IMR-90 (cell line): ENCODE results near the gene ZNF407. TPM values are rescaled to one million over a fixed set of nuclear protein-coding genes. Genes with fewer than 3 reads are reported as not detected.

Source experiments
- ATAC-seq: fragments of 200-7000 bp; cut with Tn5 transposase; 2 replicates; pipeline ENCODE4 v1.9.1; 2020; ENCODE audit warnings: low read depth, mild to moderate bottlenecking, moderate library complexity
- BruUV-seq: library from RNA; stranded (reverse); fragments of 400-500 nt; replicated peaks from 2 replicates; lab custom pipeline; 2021; lab: Mats Ljungman, UMichigan
- CTCF ChIA-PET: fragments of 300-600 bp; formaldehyde crosslinking; extraction: SDS; loops from one replicate; lab custom pipeline; 2021; ENCODE audit warnings: antibody characterized with exemption; lab: Yijun Ruan, JAX
- POLR2A ChIA-PET: fragments of 300-600 bp; sonication (Branson Sonifier 250); formaldehyde crosslinking; loops from one replicate; lab custom pipeline; 2022; ENCODE audit warnings: antibody characterized with exemption; ENCODE audit not compliant: unreplicated experiment; lab: Charles Lee
- DNase-seq: peaks from one replicate; pipeline ENCODE4 v3.0.0; 2013
- H2AFZ ChIP-seq: replicated peaks from 2 replicates; pipeline ENCODE3; 2013; ENCODE audit warnings: low read length, mild to moderate bottlenecking; ENCODE audit not compliant: poor library complexity
- H2AK5ac ChIP-seq: 2 replicates; pipeline ENCODE4 v1.6.1; 2013; ENCODE audit warnings: low read depth, low read length, inconsistent platforms
- H2AK9ac ChIP-seq: replicated peaks from 2 replicates; pipeline ENCODE3; 2013; ENCODE audit warnings: mild to moderate bottlenecking, low read depth, low read length, moderate library complexity; ENCODE audit not compliant: poor library complexity
- H2BK120ac ChIP-seq: 2 replicates; pipeline ENCODE4 v1.6.1; 2013; ENCODE audit warnings: low read depth, low read length, inconsistent platforms
- H2BK15ac ChIP-seq: 3 replicates; pipeline ENCODE4 v1.6.1; 2013; ENCODE audit warnings: low read depth, low read length, inconsistent platforms
- H2BK20ac ChIP-seq: 2 replicates; pipeline ENCODE4 v1.6.1; 2013; ENCODE audit warnings: low read depth, mild to moderate bottlenecking, inconsistent platforms, low read length, moderate library complexity
- H2BK5ac ChIP-seq: 2 replicates; pipeline ENCODE4 v1.6.1; 2013; ENCODE audit warnings: mild to moderate bottlenecking, low read depth, low read length, inconsistent platforms; ENCODE audit not compliant: poor library complexity, severe bottlenecking
- H3K14ac ChIP-seq: replicated peaks from 2 replicates; pipeline ENCODE4 v1.6.1; 2013; ENCODE audit warnings: low read depth, low read length, inconsistent platforms
- H3K18ac ChIP-seq: 2 replicates; pipeline ENCODE4 v1.6.1; 2013; ENCODE audit warnings: low read depth, low read length, control low read depth
- H3K23ac ChIP-seq: 2 replicates; pipeline ENCODE4 v1.6.1; 2013; ENCODE audit warnings: low read depth, low read length, inconsistent platforms
- H3K27ac ChIP-seq: 2 replicates; pipeline ENCODE4 v1.5.1; 2013; ENCODE audit warnings: mild to moderate bottlenecking, control low read depth, low read length; ENCODE audit not compliant: insufficient read depth
- H3K27me3 ChIP-seq: 2 replicates; pipeline ENCODE4 v1.6.1; 2013; ENCODE audit warnings: low read length; ENCODE audit not compliant: control insufficient read depth, insufficient read depth
- H3K36me3 ChIP-seq: 2 replicates; pipeline ENCODE4 v1.6.1; 2013; ENCODE audit warnings: low read length, mixed read lengths; ENCODE audit not compliant: control insufficient read depth, insufficient read depth
- H3K4ac ChIP-seq: 2 replicates; pipeline ENCODE4 v1.6.1; 2013; ENCODE audit warnings: low read depth, low read length, inconsistent platforms
- H3K4me1 ChIP-seq: 2 replicates; pipeline ENCODE4 v1.6.1; 2013; ENCODE audit warnings: low read length, mixed read lengths; ENCODE audit not compliant: control insufficient read depth, insufficient read depth
- H3K4me2 ChIP-seq: 2 replicates; pipeline ENCODE4 v1.6.1; 2013; ENCODE audit warnings: low read depth, mild to moderate bottlenecking, control low read depth, low read length, moderate library complexity
- H3K4me3 ChIP-seq: 2 replicates; pipeline ENCODE4 v1.5.1; 2013; ENCODE audit warnings: low read depth, mild to moderate bottlenecking, control low read depth, low read length, moderate library complexity; ENCODE audit not compliant: insufficient read depth
- H3K56ac ChIP-seq: 2 replicates; pipeline ENCODE4 v1.6.1; 2013; ENCODE audit warnings: low read length, inconsistent platforms; ENCODE audit not compliant: insufficient read depth; ENCODE audit errors: extremely low read depth
- H3K79me1 ChIP-seq, 2 experiments: 2 replicates each; pipeline ENCODE4 v1.6.1; 2013; ENCODE audit warnings: low read length in 2 of 2, inconsistent platforms in 1 of 2, low read depth in 1 of 2
- H3K9ac ChIP-seq: 2 replicates; pipeline ENCODE4 v1.6.1; 2013; ENCODE audit warnings: low read depth, low read length, control low read depth
- H3K9me1 ChIP-seq: 2 replicates; pipeline ENCODE4 v1.6.1; 2013; ENCODE audit warnings: low read length, inconsistent platforms; ENCODE audit not compliant: insufficient read depth
- H3K9me3 ChIP-seq: 2 replicates; pipeline ENCODE4 v1.6.1; 2013; ENCODE audit warnings: low read length; ENCODE audit not compliant: control insufficient read depth, insufficient read depth
- H4K20me1 ChIP-seq: 2 replicates; pipeline ENCODE4 v1.6.1; 2013; ENCODE audit warnings: low read length, inconsistent platforms; ENCODE audit not compliant: insufficient read depth
- H4K5ac ChIP-seq: 2 replicates; pipeline ENCODE4 v1.6.1; 2013; ENCODE audit warnings: mild to moderate bottlenecking, low read depth, low read length, control low read depth
- H4K8ac ChIP-seq, 2 experiments: 2 replicates each; pipeline ENCODE4 v1.6.1; 2013; ENCODE audit warnings: low read depth in 2 of 2, low read length in 2 of 2, control low read depth in 1 of 2, inconsistent platforms in 1 of 2
- H4K91ac ChIP-seq: 2 replicates; pipeline ENCODE4 v1.6.1; 2013; ENCODE audit warnings: low read depth, low read length, inconsistent platforms; ENCODE audit not compliant: insufficient read depth
- BHLHE40 ChIP-seq: fragments of 150-350 bp; IDR thresholded peaks from 2 replicates; pipeline ENCODE4 v1.6.1; 2016; ENCODE audit warnings: mild to moderate bottlenecking, low read depth, low read length
- CEBPB ChIP-seq: IDR thresholded peaks from 2 replicates; pipeline ENCODE4 v1.6.1; 2012; ENCODE audit warnings: low read depth, low read length, improper control_type of control experiment
- CHD1 ChIP-seq: IDR thresholded peaks from 2 replicates; pipeline ENCODE4 v1.6.1; 2012; ENCODE audit warnings: low read depth, low read length, improper control_type of control experiment
- CTCF ChIP-seq: conservative IDR thresholded peaks from 2 replicates; pipeline ENCODE4 v1.5.1; 2012; ENCODE audit warnings: mild to moderate bottlenecking, low read depth, low read length, improper control_type of control experiment
- ELK1 ChIP-seq: fragments of 150-350 bp; IDR thresholded peaks from 2 replicates; pipeline ENCODE4 v1.6.1; 2016; ENCODE audit warnings: low read depth, mild to moderate bottlenecking, low read length, moderate library complexity, borderline replicate concordance
- FOS ChIP-seq: fragments of 150-350 bp; IDR thresholded peaks from 2 replicates; pipeline ENCODE4 v1.6.1; 2016; ENCODE audit warnings: low read depth, low read length
- MAFK ChIP-seq: IDR thresholded peaks from 2 replicates; pipeline ENCODE4 v1.6.1; 2012; ENCODE audit warnings: low read depth, low read length, improper control_type of control experiment
- MAZ ChIP-seq: IDR thresholded peaks from 2 replicates; pipeline ENCODE4 v1.6.1; 2012; ENCODE audit warnings: low read depth, mild to moderate bottlenecking, low read length, improper control_type of control experiment, moderate library complexity, borderline replicate concordance
- MXI1 ChIP-seq: IDR thresholded peaks from 2 replicates; pipeline ENCODE4 v1.6.1; 2012; ENCODE audit warnings: low read depth, mild to moderate bottlenecking, low read length, moderate library complexity, borderline replicate concordance
- NFE2L2 ChIP-seq: fragments of 150-350 bp; IDR thresholded peaks from 2 replicates; pipeline ENCODE4 v1.6.1; 2016; ENCODE audit warnings: low read depth, mild to moderate bottlenecking, low read length
- POLR2A ChIP-seq: IDR thresholded peaks from 2 replicates; pipeline ENCODE4 v1.6.1; 2012; ENCODE audit warnings: mild to moderate bottlenecking, low read depth, low read length
- RAD21 ChIP-seq: IDR thresholded peaks from 2 replicates; pipeline ENCODE4 v1.6.1; 2012; ENCODE audit warnings: low read length, improper control_type of control experiment
- RCOR1 ChIP-seq: IDR thresholded peaks from 2 replicates; pipeline ENCODE4 v1.6.1; 2012; ENCODE audit warnings: mild to moderate bottlenecking, low read length, improper control_type of control experiment; ENCODE audit not compliant: insufficient replicate concordance
- RFX5 ChIP-seq: IDR thresholded peaks from 2 replicates; pipeline ENCODE4 v1.8.0; 2012; ENCODE audit warnings: low read depth, mild to moderate bottlenecking, low read length, moderate library complexity
- SMC3 ChIP-seq: fragments of 150-350 bp; IDR thresholded peaks from 2 replicates; pipeline ENCODE4 v1.6.1; 2016; ENCODE audit warnings: low read depth, mild to moderate bottlenecking, antibody characterized with exemption, low read length, moderate library complexity
- USF2 ChIP-seq: fragments of 150-350 bp; IDR thresholded peaks from 2 replicates; pipeline ENCODE4 v1.6.1; 2017; ENCODE audit warnings: mild to moderate bottlenecking, antibody characterized with exemption, low read length, low read depth
- WGBS, 2 experiments: methylation state at CpG; one replicate each; pipeline versions ENCODE4 v1.1.5 to v1.1.7; 2013; ENCODE audit warnings: missing lambda C conversion rate in 2 of 2; ENCODE audit not compliant: insufficient read length in 1 of 2; ENCODE audit errors: extremely low coverage in 2 of 2; 5-methylcytosine and 5-hydroxymethylcytosine counted together
- dilution Hi-C: fragments of 300-500 bp; cut with HindIII; formaldehyde crosslinking; loops from one replicate; pipeline ENCODE4 v1.14.3; 2018; ENCODE audit warnings: low sequenced_read_pairs; ENCODE audit not compliant: unreplicated experiment
- in situ Hi-C: fragments of 300-500 bp; cut with MboI; formaldehyde crosslinking; loops from 3 replicates; pipeline ENCODE4 v1.14.3; 2019; ENCODE audit warnings: low sequenced_read_pairs, inconsistent platforms, mixed read lengths
- intact Hi-C: fragments of 100-400 bp; cut with micrococcal nuclease; formaldehyde crosslinking; loops from 2 replicates; pipeline ENCODE4 v1.10.0; 2022
- polyA plus RNA-seq, 3 experiments: library from polyadenylated mRNA; depleted of rRNA; stranded (reverse); fragments of >200 nt; gene quantifications; 2 replicates each; pipeline ENCODE4 v1.2.3, GENCODE V29; 2012; ENCODE audit warnings: low replicate concordance in 1 of 3
- total RNA-seq: library from RNA; depleted of rRNA; stranded (reverse); fragments of >200 nt; gene quantifications from 2 replicates; pipeline ENCODE4 v1.2.3, GENCODE V29; 2012

The ZNF407 gene
- total and polyA plus RNA-seq, 2 of the 4 experiments (the other 2 are of a cell fraction) = 3.1 to 20.1 TPM

GRCh38 chr18:74589811-74590210 lies 7.9 kb upstream of the ZNF407 start:
- no peak overlapping the region for H2AK9ac ChIP-seq
- H3K4me2 ChIP-seq = no peak overlapping the region
- dilution Hi-C loops (no loop called here), intact Hi-C loops (no loop called here), in situ Hi-C loops (no loop called here)
- H2BK15ac ChIP-seq = no peak overlapping the region
- H3K9ac ChIP-seq = no peak overlapping the region
- TF ChIP-seq USF2 (no peak), BHLHE40 (no peak), ELK1 (no peak), POLR2A (no peak), NFE2L2 (no peak), MXI1 (no peak), CTCF (no peak), CEBPB (no peak), SMC3 (no peak), CHD1 (no peak), MAZ (no peak), MAFK (no peak), FOS (no peak), RCOR1 (no peak), RFX5 (no peak), RAD21 (no peak)
- ATAC-seq (no peak), DNase-seq (no peak)
- no peak overlapping the region for H3K23ac ChIP-seq
- no peak overlapping the region for H2AFZ ChIP-seq
- H3K4me3 ChIP-seq = no peak overlapping the region
- no peak overlapping the region for H2BK20ac ChIP-seq
- POLR2A ChIA-PET = no interaction called here
- no peak overlapping the region for H2BK120ac ChIP-seq
- H2AK5ac ChIP-seq = no peak overlapping the region
- H3K9me1 ChIP-seq = no peaks in the 10 kb centered on the region
- H2BK5ac ChIP-seq = no peak overlapping the region
- H3K4ac ChIP-seq = no peak overlapping the region
- WGBS, 2 experiments = 84% methylated on average over 3 of the region's 3 CpGs; no CpG with 5 or more reads in 1 of the 2 experiments
- H4K20me1 ChIP-seq = no peaks in the 10 kb centered on the region
- H3K18ac ChIP-seq = no peak overlapping the region
- H4K91ac ChIP-seq = no peak overlapping the region
- no peak overlapping the region for H4K8ac ChIP-seq
- CTCF ChIA-PET = no interaction called here
- H3K27ac ChIP-seq = no peak overlapping the region
- H3K56ac ChIP-seq = no peak overlapping the region
- peaks cover 12% of the 10 kb centered on the region for H3K27me3 ChIP-seq
- H3K9me3 ChIP-seq = no peaks in the 10 kb centered on the region
- no TSS peak for BruUV-seq
- H3K14ac ChIP-seq = no peak overlapping the region
- H4K5ac ChIP-seq = no peak overlapping the region
- no peaks in the 10 kb centered on the region for H3K4me1 ChIP-seq
- H3K79me1 ChIP-seq = peaks cover 0 to 1% of the 10 kb centered on the region in 2 experiments; a peak in 2 of 4 replicates
- H3K36me3 ChIP-seq = no peaks in the 10 kb centered on the region; the same call in 1 of the 2 replicates
